Upper lobe of right lung (tissue), 1 donor: ENCODE measurements around the gene PLEKHM3. TPM values are rescaled to one million over a fixed set of nuclear protein-coding genes. Genes with fewer than 3 reads are reported as not detected.
"Not testable (repeated sequence)": the region's sequence is repeated elsewhere in the genome, so short reads cannot be mapped to it uniquely, and the experiment has no call there.

Source experiments
- ATAC-seq: fragments of 200-7000 bp; cut with Tn5 transposase; one replicate; pipeline ENCODE4 v1.9.1; 2020; ENCODE audit warnings: mild to moderate bottlenecking, moderate library complexity
- DNase-seq: peaks from one replicate; pipeline ENCODE4 v3.0.0-alpha.2; 2020
- H3K27ac ChIP-seq: fragments of 200-600 bp; one replicate; pipeline ENCODE4 v1.8.0; 2022
- H3K27me3 ChIP-seq: fragments of 200-600 bp; one replicate; pipeline ENCODE4 v1.8.0; 2022; ENCODE audit warnings: mild to moderate bottlenecking
- H3K36me3 ChIP-seq: fragments of 200-600 bp; one replicate; pipeline ENCODE4 v1.8.0; 2022
- H3K4me1 ChIP-seq: fragments of 200-600 bp; one replicate; pipeline ENCODE4 v1.8.0; 2022
- H3K4me3 ChIP-seq: fragments of 200-600 bp; one replicate; pipeline ENCODE4 v1.8.0; 2022; ENCODE audit warnings: mild to moderate bottlenecking
- H3K9me3 ChIP-seq: fragments of 200-600 bp; one replicate; pipeline ENCODE4 v1.8.0; 2022
- CTCF ChIP-seq: fragments of 200-600 bp; IDR thresholded peaks from one replicate; pipeline ENCODE4 v1.8.0; 2022; ENCODE audit warnings: antibody characterized with exemption
- intact Hi-C: fragments of 100-400 bp; cut with DNase I; formaldehyde crosslinking; loops from one replicate; pipeline ENCODE4 v1.11.0; 2022
- total RNA-seq: library from RNA; stranded (reverse); fragmentation: NEBNext Ultra II Directional; extraction: Animal tissue kit (Norgen Biotek cat#: 25700); gene quantifications from one replicate; pipeline ENCODE4 v1.2.1, GENCODE V29; 2021
- donor health status: DM: no; HTN: yes; CAD: no; lungs with severe emphysema.

PLEKHM3 gene
- total RNA-seq, 1 donor from 2014 or later: 24.5 TPM

GRCh38 chr2:207951734-207952470 is 73.4 kb downstream of the PLEKHM3 start:
- H3K4me1 ChIP-seq: no peaks in the 10 kb centered on the region
- H3K36me3 ChIP-seq: no peaks in the 10 kb centered on the region
- TF ChIP-seq CTCF: no peak
- no peaks in the 10 kb centered on the region for H3K9me3 ChIP-seq
- no peak overlapping the region for H3K27ac ChIP-seq
- no peaks in the 10 kb centered on the region for H3K27me3 ChIP-seq
- no peak overlapping the region for H3K4me3 ChIP-seq
- intact Hi-C loops: no loop called here
- DNase-seq: no peak
- no peak for ATAC-seq

- ATAC-seq (no peak), DNase-seq (no peak)
- peaks cover 1% of the 10 kb centered on the region for H3K36me3 ChIP-seq
- H3K4me3 ChIP-seq: no peak overlapping the region
- H3K27ac ChIP-seq: no peak overlapping the region
- no peak for TF ChIP-seq CTCF
- H3K9me3 ChIP-seq: no peaks in the 10 kb centered on the region
- no peaks in the 10 kb centered on the region for H3K4me1 ChIP-seq
- intact Hi-C loops: no loop called here
- H3K27me3 ChIP-seq: no peaks in the 10 kb centered on the region
Measured at GRCh38 chr2:207950761-207951114, 74.6 kb downstream of the PLEKHM3 start.

- no peak for DNase-seq
- Histone ChIP-seq H3K9me3 (no peaks in the 10 kb centered on the region), H3K27me3 (no peaks in the 10 kb centered on the region), H3K4me3 (no peak overlapping the region), H3K4me1 (no peaks in the 10 kb centered on the region), H3K36me3 (peaks cover 7% of the 10 kb centered on the region), H3K27ac (no peak overlapping the region)
- ATAC-seq: no peak
- intact Hi-C loops: no loop called here
- no peak for TF ChIP-seq CTCF
Measured at GRCh38 chr2:207950063-207950760, 75.1 kb downstream of the PLEKHM3 start.

GRCh38 chr2:207949245-207949644 is 76.1 kb downstream of the PLEKHM3 start:
- DNase-seq, H3K9me3 ChIP-seq, H3K4me1 ChIP-seq, H3K27me3 ChIP-seq, H3K4me3 ChIP-seq, ATAC-seq, intact Hi-C loops, H3K27ac ChIP-seq: not testable (repeated sequence)
- H3K36me3 ChIP-seq: peaks cover 16% of the 10 kb centered on the region

- Histone ChIP-seq H3K9me3 (no peaks in the 10 kb centered on the region), H3K4me1 (no peaks in the 10 kb centered on the region), H3K27ac (no peak overlapping the region), H3K36me3 (peaks cover 18% of the 10 kb centered on the region), H3K4me3 (no peak overlapping the region), H3K27me3 (no peaks in the 10 kb centered on the region)
- intact Hi-C loops: no loop called here
- TF ChIP-seq CTCF: no peak
- DNase-seq: no peak
- no peak for ATAC-seq
Measured at GRCh38 chr2:207944979-207945600, 80.2 kb downstream of the PLEKHM3 start.

- Histone ChIP-seq H3K27me3 (no peaks in the 10 kb centered on the region), H3K4me3 (no peak overlapping the region), H3K27ac (no peak overlapping the region), H3K4me1 (no peaks in the 10 kb centered on the region), H3K9me3 (no peaks in the 10 kb centered on the region), H3K36me3 (peaks cover 18% of the 10 kb centered on the region)
- ATAC-seq (no peak), DNase-seq (no peak)
- intact Hi-C loops: no loop called here
- no peak for TF ChIP-seq CTCF
Measured at GRCh38 chr2:207944334-207944733, 81.0 kb downstream of the PLEKHM3 start.
